Colonic mucosa (tissue), 4 donors: Measurements from ENCODE around the gene GLTPD2. TPM values are rescaled to one million over a fixed set of nuclear protein-coding genes. Genes with fewer than 3 reads are reported as not detected.

ENCODE experiments used
- DNase-seq: peaks from one replicate; pipeline ENCODE4 v3.0.0-alpha.2; 2020
- H3K27ac ChIP-seq: fragments of 200-600 bp; one replicate; pipeline ENCODE4 v1.8.0; 2021
- H3K27me3 ChIP-seq: fragments of 200-600 bp; one replicate; pipeline ENCODE4 v1.8.0; 2021
- H3K36me3 ChIP-seq: fragments of 200-600 bp; one replicate; pipeline ENCODE4 v1.8.0; 2021
- H3K4me1 ChIP-seq: fragments of 200-600 bp; one replicate; pipeline ENCODE4 v1.8.0; 2021; ENCODE audit warnings: mild to moderate bottlenecking
- H3K4me3 ChIP-seq: fragments of 200-600 bp; one replicate; pipeline ENCODE4 v1.8.0; 2021
- H3K9ac ChIP-seq, 2 donors: one replicate each; pipeline ENCODE4 v1.7.0; 2013; ENCODE audit warnings: control low read depth in 2 of 2, low read depth in 2 of 2, low read length in 2 of 2
- H3K9me3 ChIP-seq: fragments of 200-600 bp; one replicate; pipeline ENCODE4 v1.8.0; 2021
- intact Hi-C: fragments of 100-400 bp; cut with DNase I; formaldehyde crosslinking; loops from one replicate; pipeline ENCODE4 v1.14.1; 2022
- total RNA-seq, 2 donors: library from RNA; stranded (reverse); fragmentation: NEBNext Ultra II Directional in 1 of 2; extraction: Animal tissue kit (Norgen Biotek cat#: 25700) in 1 of 2; gene quantifications; one replicate each; pipeline ENCODE4 v1.2.1, GENCODE V29; 2021
- TF ChIP-seq, protein P1 (sequence below): fragments of 200-600 bp; IDR thresholded peaks from one replicate; pipeline ENCODE4 v1.8.0; 2022; ENCODE audit warnings: antibody characterized with exemption, mild to moderate bottlenecking
- donor health status: healthy.
- donor health status: DM: no; HTN: no; CAD: no.
- donor health status: DM: no; HTN: no; CAD: no.

The GLTPD2 gene
- total RNA-seq, 2 donors from 2014 or later, result 0.35 to 0.40 TPM

DNA sequence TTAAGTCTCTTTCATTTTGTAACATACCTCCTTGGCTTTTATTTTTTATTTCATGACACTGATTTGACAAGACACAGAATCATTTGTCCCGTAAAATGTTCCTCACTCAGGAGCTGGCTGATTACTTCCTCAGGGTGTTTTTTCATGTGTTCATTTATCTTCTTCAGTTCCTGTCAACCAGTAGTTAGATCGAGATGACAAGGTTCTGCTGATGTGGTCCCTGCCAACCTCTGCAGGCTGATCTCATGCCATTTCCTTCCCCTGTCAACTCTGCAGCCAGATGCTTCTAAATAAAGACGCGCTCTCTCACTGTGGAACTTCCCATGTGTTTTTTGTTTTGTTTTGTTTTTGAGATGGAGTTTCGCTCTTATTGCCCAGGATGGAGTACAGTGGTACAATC lies 40.9 kb upstream of the GLTPD2 start:
- Histone ChIP-seq H3K4me1 (peaks cover 3% of the 10 kb centered on the region), H3K9ac (no peak overlapping the region), H3K36me3 (no peaks in the 10 kb centered on the region), H3K27ac (no peak overlapping the region), H3K27me3 (no peaks in the 10 kb centered on the region), H3K4me3 (no peak overlapping the region), H3K9me3 (no peaks in the 10 kb centered on the region)
- no peak for DNase-seq
- TF ChIP-seq, protein P1, sequence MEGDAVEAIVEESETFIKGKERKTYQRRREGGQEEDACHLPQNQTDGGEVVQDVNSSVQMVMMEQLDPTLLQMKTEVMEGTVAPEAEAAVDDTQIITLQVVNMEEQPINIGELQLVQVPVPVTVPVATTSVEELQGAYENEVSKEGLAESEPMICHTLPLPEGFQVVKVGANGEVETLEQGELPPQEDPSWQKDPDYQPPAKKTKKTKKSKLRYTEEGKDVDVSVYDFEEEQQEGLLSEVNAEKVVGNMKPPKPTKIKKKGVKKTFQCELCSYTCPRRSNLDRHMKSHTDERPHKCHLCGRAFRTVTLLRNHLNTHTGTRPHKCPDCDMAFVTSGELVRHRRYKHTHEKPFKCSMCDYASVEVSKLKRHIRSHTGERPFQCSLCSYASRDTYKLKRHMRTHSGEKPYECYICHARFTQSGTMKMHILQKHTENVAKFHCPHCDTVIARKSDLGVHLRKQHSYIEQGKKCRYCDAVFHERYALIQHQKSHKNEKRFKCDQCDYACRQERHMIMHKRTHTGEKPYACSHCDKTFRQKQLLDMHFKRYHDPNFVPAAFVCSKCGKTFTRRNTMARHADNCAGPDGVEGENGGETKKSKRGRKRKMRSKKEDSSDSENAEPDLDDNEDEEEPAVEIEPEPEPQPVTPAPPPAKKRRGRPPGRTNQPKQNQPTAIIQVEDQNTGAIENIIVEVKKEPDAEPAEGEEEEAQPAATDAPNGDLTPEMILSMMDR, result no peak
- intact Hi-C loops, result no loop called here

DNA sequence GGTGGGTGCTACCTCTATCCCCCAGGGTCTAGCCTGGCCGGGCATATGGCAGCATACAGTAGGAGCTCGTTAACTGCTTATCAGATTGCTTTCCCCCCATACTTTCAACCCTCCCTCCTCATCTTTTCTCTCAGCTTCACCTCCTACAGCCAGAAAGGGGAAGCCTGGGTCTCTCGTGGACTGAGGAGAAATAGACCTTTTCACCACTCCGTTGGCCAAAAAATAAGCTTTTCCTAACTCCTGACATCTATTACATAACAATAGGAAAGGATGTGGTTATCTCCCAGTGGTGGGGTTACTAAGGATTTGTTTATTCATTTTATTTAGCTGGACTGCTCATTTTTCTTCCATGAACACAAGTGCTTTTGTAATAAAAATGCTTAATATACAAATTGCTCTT lies 40.1 kb upstream of the GLTPD2 start:
- TF ChIP-seq, protein P1, result no peak
- H3K27me3 ChIP-seq, result no peaks in the 10 kb centered on the region
- H3K36me3 ChIP-seq, result no peaks in the 10 kb centered on the region
- H3K9ac ChIP-seq, result no peak overlapping the region
- DNase-seq, result no peak
- no peak overlapping the region for H3K27ac ChIP-seq
- intact Hi-C loops, result no loop called here
- peaks cover 3% of the 10 kb centered on the region for H3K4me1 ChIP-seq
- H3K4me3 ChIP-seq, result no peak overlapping the region
- H3K9me3 ChIP-seq, result no peaks in the 10 kb centered on the region

DNA sequence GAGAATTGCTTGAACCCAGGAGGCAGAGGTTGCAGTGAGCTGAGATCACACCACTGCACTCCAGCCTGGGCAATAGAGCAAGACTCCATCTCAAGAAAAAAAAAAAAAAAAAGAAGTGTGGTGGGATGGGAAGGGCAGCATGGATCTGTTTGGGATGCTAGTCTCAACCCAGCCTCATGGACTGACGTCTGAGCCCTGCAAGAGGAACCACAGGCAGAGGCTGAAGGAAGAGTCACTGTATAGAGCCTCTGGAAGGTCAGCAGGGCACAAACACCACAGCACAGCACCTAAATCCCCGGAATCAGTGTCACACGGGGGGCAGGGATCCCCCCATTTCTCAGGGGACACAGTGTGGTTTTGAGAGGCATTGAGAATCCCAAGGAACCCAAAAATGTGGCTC lies 38.2 kb upstream of the GLTPD2 start:
- no peak for DNase-seq
- Histone ChIP-seq H3K27ac (no peak overlapping the region), H3K9ac (no peak overlapping the region), H3K9me3 (no peaks in the 10 kb centered on the region), H3K4me1 (peaks cover under 1% of the 10 kb centered on the region), H3K27me3 (no peaks in the 10 kb centered on the region), H3K36me3 (no peaks in the 10 kb centered on the region), H3K4me3 (no peak overlapping the region)
- TF ChIP-seq, protein P1, result no peak
- intact Hi-C loops, result no loop called here

DNA sequence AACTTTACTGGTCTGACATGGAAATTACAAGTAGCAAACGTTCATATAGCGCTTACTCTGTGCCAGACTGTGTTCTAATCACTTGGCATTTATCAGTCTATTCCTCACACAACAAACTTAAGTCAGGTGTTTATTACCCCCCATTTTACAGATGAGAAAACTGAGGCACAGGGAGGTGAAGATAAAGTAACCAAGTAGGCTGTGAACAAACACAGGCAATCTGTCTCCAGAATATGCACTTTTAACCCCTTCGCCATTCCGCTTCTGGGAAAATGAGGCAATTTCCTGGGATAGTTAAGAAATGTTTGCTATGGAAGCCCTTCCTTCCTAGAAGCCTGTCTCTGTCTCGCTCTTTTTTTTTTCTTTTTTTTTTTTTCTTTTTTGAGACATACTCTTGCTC lies 36.8 kb upstream of the GLTPD2 start:
- Histone ChIP-seq H3K27me3 (no peaks in the 10 kb centered on the region), H3K9ac (no peak overlapping the region), H3K27ac (no peak overlapping the region), H3K4me3 (no peak overlapping the region), H3K36me3 (no peaks in the 10 kb centered on the region), H3K4me1 (no peaks in the 10 kb centered on the region), H3K9me3 (no peaks in the 10 kb centered on the region)
- intact Hi-C loops, result no loop called here
- DNase-seq, result no peak
- TF ChIP-seq, protein P1, result no peak

DNA sequence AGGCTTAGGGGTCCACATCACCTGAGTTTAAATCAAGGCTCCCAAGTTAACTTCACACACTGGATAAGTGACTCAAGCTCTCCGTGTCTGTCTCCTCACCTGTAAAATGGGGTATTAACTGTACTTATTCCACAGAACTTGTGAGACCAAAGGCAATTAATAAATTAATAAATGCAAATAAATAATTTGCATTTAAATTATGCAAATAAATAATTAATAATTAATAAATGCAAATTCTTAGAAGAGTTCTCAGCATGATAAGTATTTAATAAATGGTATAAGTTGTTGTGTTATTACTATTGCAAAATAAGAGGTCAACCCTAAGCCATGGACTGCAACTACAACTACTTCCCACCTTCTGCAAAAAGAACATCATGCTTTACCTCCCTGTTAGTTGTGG lies 35.4 kb upstream of the GLTPD2 start:
- no peaks in the 10 kb centered on the region for H3K36me3 ChIP-seq
- intact Hi-C loops, result no loop called here
- TF ChIP-seq, protein P1, result no peak
- no peaks in the 10 kb centered on the region for H3K4me1 ChIP-seq
- H3K27me3 ChIP-seq, result no peaks in the 10 kb centered on the region
- no peak overlapping the region for H3K27ac ChIP-seq
- no peak overlapping the region for H3K4me3 ChIP-seq
- no peak for DNase-seq
- no peaks in the 10 kb centered on the region for H3K9me3 ChIP-seq
- H3K9ac ChIP-seq, result no peak overlapping the region

DNA sequence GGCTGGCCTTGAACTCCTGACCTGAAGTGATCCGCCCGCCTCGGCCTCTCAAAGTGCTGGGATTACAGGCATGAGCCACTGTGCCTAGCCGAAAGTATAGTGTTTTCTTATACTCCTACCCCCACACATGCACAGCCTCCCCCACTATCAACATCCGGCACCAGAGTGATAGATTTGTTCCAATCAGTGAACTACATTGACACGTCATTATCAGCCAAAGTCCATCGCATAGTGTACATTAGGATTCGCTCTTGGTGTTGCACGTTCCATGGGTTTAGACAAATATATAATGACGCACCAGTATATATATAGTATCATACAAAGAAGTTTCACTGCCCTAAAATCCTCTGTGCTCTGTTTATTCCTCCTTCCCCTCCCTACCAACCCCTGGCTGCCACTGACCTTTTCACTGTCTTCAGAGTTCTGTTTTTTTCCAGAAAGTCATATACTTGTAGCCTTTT lies 29.0 kb upstream of the GLTPD2 start:
- no peak overlapping the region for H3K4me3 ChIP-seq
- H3K9ac ChIP-seq, result no peak overlapping the region
- H3K4me1 ChIP-seq, result no peaks in the 10 kb centered on the region
- no peaks in the 10 kb centered on the region for H3K27me3 ChIP-seq
- no peaks in the 10 kb centered on the region for H3K9me3 ChIP-seq
- no peak for DNase-seq
- TF ChIP-seq, protein P1, result no peak
- H3K36me3 ChIP-seq, result no peaks in the 10 kb centered on the region
- no peak overlapping the region for H3K27ac ChIP-seq
- intact Hi-C loops, result no loop called here
